Epithelial cell of esophagus (primary cell): ENCODE measurements around the gene ARHGAP4.

Source experiments
- DNase-seq: peaks from one replicate; pipeline ENCODE4 v3.0.0; 2010; ENCODE audit warnings: low read depth
- H3K4me3 ChIP-seq: 2 replicates; pipeline ENCODE4 v1.5.1; 2011; ENCODE audit warnings: mild to moderate bottlenecking, low read length, control low read depth
- CTCF ChIP-seq: IDR thresholded peaks from 2 replicates; pipeline ENCODE4 v1.5.1; 2011; ENCODE audit warnings: low read depth, mild to moderate bottlenecking, low read length, control low read depth, inconsistent platforms; ENCODE audit not compliant: insufficient read depth; ENCODE audit errors: missing control alignments

Gene ARHGAP4

GRCh38 chrX:153876112-153876491 lies 50.0 kb downstream of the ARHGAP4 start:
- DNase-seq = no peak
- no peak for TF ChIP-seq CTCF
- H3K4me3 ChIP-seq = no peak overlapping the region

- H3K4me3 ChIP-seq = no peak overlapping the region
- peak; percentile 27 for DNase-seq
- no peak for TF ChIP-seq CTCF
These were observed 50.5 kb downstream of the ARHGAP4 start for GRCh38 chrX:153875391-153876111.

DNA sequence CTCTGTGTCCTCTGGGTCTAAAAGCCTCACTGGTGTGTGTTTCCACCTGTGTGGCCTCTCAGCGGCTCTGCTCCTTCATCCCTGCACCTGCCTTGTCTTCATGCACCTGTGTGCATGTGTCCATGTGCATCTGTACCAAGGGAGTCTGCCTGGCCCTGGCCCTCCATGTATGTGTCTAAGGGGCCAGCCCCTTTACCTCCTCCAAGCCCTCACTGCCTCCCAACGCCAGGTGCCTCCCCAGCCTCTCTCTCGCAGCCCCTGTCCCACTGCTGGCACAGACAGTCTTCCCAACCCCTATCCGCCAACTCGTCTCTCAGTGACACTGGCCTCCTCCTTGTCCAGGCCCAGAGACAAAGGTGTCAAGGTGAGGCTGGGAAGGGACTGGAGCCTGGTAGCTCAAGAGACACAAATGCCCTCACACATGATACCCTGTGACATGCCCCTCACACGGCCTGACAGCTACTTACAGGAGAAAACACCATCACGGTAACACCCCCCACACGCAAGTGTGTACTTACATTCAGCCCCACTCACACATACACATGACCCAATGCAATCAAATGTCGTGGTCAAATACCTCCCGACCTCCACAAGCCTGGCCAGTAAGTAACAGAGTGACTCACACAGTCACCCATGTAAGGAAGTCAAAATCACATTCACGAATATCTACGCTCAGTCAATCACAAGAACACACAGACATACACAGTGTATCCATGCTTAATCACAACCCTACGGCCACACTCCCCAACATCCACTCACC lies 51.5 kb downstream of the ARHGAP4 start:
- DNase-seq = no peak
- H3K4me3 ChIP-seq = no peak overlapping the region
- no peak for TF ChIP-seq CTCF

DNA sequence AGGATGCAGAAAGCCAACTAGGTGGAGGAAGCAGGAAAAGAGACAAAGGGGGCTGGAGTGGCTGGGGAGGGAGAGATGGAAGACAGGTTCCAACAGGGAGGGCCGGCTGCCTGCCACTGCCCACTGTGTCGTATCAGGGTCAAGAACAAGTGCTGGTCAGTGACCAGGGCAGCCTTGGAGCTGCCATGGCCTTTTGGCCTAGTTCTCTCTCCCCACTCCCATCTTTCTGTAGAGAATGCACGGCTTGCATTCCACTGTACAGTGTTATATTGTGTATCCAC lies 52.0 kb downstream of the ARHGAP4 start:
- H3K4me3 ChIP-seq = no peak overlapping the region
- no peak for TF ChIP-seq CTCF
- DNase-seq = no peak

GRCh38 chrX:153873282-153874084 lies 52.6 kb downstream of the ARHGAP4 start:
- DNase-seq = no peak
- TF ChIP-seq CTCF = no peak
- H3K4me3 ChIP-seq = no peak overlapping the region

- no peak for TF ChIP-seq CTCF
- no peak for DNase-seq
- H3K4me3 ChIP-seq = no peak overlapping the region
These were observed 53.9 kb downstream of the ARHGAP4 start for GRCh38 chrX:153871946-153872878.
